Activated T-helper 1 cell treated with Interleukin-2 at 50 U/mL for 16 hours (primary cell): ENCODE results near the gene RBPJL.

Source experiments
- DNase-seq: peaks from one replicate; pipeline ENCODE4 v3.0.0-alpha.2; 2020; ENCODE audit warnings: low read depth

The RBPJL gene

DNA sequence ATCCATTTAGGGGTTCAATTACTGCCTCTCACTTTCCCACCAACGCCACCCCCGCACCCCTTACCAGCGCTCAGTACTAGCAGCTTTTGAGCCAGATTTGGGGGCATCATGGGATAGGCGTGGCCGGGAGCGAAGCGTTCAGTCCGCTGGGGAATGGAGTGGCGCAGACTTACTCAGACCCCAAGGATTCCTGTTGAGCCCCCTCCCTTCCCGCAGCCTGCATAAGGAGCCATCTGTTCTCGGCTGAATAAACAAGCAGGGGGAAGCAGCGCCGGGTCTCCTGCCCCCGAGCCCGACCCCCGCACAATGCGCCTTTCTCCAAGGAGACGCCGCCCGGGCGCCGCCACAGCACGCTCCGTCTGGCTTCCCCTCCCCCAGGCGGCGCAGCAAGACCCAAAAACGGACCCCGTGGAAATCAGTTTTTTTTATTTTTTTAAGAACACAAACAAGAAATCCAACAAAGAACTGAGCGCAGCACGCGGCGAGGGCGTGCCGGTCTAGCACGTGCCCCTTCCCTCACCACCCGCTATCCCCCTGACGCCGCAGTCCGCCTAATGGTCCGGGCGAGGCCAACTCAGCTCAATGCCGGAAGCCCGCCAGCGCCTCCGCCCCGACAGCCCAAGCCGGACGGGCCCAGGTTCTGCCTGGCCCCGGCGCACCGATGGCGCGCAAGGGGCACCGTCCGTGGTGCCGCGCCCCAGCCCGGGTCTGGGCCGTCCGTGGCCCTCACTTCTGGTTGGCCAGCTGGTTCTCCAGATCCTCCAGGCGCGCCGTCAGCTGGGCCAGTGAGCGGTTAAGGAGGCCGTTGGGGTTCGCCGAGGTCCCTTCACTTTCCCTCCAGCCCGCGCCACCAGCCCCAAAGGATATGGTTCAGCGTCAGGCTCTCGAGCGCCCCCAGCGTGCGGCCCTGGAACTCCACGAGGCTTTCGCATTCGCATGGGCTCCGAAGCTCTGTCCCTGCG, 13.3 kb upstream of the RBPJL start:
- peak; percentile 64 for DNase-seq

- no peak for DNase-seq
Observed at GRCh38 chr20:45294003-45294368, 12.7 kb upstream of the RBPJL start.

DNA sequence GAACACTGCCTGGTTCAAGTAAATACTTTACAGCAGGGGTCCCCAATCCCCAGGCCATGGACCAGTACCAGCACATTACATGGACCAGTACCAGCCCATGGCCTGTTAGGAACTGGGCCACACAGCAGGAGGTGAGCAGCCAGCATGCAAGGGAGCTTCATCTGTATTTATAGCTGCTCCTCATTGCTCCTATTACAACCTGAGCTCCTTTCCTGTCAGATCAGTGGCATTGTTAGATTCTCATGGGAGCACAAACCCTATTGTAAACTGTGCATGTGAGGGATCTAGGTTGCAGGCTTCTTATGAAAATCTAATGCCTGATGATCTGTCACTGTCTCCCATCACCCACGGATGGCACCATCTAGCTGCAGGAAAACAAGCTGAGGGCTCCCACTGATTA, 12.0 kb upstream of the RBPJL start:
- no peak for DNase-seq

DNA sequence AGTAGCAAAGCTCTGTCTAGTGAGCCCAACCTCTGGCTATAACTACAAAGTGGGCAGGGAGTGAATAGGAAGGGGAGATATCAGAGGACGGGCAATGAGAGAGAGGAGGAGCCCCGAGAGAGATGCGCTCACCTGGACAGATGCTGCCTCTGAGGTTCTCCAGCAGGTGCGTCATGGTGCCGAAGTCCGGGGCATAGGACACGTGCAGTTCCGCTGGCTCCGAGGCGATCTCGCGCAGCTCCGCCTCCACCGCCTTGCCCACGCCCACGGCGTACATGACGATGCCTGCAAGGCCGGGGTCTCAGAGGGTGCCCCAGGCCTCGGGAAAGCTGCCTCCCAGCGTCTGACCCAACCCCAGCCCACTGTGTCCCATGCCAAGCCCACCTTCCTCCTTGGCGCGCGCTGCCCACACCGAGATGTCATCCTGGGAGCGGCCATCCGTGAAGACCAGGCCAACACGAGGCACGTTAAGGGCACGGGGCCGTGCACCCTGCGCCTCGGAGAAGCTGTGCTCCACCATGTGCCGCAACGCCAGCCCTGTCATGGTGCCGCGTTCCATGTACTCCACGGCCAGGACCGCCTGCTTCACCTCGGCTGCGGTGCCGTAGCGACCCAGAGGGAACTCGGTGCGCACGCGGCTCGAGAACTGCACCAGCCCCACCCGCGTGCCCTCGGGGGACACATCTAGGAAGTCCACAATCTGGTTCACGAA, 8.7 kb upstream of the RBPJL start:
- DNase-seq = no peak

GRCh38 chr20:45299786-45300185, 6.9 kb upstream of the RBPJL start:
- DNase-seq = no peak

GRCh38 chr20:45300961-45301360, 5.7 kb upstream of the RBPJL start:
- no peak for DNase-seq

DNA sequence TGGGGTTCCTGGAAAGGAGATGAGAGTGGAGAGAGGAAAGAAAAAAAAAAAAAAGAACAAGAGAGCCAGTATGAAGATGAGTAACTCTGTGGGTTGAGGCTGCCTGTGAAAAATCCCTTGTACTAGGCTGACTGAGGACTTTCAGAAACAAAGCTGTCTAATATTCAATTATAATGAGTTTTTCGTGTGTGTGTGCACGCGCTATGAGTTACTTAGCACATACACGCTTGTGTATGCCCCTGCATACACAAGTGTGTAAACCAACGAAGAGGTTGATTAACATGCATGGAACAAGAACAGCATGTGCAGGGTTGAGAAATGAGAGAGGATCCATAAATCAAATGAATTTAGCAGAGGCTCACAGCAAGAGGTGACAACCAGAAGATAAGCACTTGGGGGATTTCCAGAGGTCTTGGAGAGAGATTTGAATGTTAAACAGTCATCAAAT, 4.8 kb upstream of the RBPJL start:
- DNase-seq = no peak

DNA sequence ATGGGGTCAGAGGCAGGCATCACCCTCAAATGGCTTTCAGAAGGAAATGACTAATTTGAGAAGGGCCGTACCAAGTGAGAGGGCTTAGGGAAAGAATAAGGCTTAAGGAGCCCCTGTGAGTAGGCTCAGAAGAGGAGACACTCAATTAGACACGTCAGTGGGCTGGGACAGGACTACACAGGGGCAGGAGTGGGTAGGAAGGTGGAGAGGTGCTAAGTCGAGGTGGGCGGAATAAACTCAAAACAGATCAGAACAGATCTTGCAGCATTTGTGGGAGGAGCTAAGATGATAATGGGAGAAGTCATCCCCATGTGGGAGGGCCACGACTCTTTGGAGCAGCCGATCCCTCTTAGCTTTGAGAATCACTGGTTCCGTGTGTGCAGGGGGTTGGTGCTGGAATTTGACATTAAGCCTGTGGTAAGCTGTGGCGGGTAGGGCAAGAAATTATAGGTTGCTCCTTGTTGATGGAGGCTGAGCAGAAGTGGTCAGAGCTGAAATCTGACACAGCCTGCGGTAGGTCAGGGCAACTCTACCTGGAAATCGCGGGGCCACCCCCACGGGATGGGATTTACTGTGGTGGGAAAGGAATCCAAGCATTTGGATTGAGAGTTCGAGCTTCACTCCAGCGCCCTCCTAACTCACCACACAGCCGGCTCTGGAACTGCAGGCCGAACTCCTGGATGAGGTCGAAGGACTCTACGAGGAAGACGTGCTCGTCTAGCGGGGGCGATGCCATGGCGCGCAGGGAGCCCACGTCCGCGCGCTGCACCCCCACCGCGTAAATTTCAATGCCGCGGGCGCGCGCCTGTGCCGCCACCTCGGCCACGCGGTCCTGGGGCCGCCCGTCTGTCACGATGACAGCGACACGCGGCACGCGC, 2.8 kb upstream of the RBPJL start:
- DNase-seq = no peak

DNA sequence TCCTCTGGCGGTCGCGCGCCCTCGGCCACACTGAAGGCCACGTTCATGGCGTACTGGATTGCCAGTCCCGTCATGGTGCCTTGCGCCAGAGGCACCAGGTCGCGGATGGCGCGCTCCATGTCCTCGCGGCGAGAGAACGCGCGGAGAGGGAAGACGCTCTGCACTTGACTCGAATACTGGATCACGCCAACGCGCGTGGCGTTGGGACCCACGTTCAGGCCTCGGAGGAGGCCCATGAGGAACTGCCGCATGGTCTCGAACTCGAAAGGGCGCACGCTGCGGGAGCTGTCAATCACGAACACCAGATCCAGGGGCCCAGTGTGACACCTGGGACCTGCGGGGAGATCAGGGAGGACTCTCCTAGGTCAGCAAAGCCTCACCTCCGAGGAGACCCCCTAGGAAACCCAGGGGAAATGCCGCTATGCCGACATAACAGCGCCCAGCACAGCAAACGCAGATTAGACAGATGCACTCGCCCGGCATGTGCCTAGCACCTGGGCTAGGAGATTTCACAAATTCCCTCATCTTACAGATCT, 2.1 kb upstream of the RBPJL start:
- DNase-seq = no peak

GRCh38 chr20:45305262-45305661, 1.4 kb upstream of the RBPJL start:
- DNase-seq = no peak

- DNase-seq = no peak
Observed at GRCh38 chr20:45307076-45307640, 518 bp downstream of the RBPJL start.

GRCh38 chr20:45308117-45308778, 1.6 kb downstream of the RBPJL start, which contains the start of gene MATN4:
TSS of gene MATN4 (minus strand) at chr20:45308299. CDS start at chr20:45305582, 2,717 bp downstream.
- DNase-seq = no peak

GRCh38 chr20:45309075-45309474, 2.4 kb downstream of the RBPJL start:
- no peak for DNase-seq

- peak; percentile 30 for DNase-seq
Observed at GRCh38 chr20:45311589-45312211, 5.1 kb downstream of the RBPJL start.

- DNase-seq = no peak
Observed at GRCh38 chr20:45312241-45312640, 5.6 kb downstream of the RBPJL start.

DNA sequence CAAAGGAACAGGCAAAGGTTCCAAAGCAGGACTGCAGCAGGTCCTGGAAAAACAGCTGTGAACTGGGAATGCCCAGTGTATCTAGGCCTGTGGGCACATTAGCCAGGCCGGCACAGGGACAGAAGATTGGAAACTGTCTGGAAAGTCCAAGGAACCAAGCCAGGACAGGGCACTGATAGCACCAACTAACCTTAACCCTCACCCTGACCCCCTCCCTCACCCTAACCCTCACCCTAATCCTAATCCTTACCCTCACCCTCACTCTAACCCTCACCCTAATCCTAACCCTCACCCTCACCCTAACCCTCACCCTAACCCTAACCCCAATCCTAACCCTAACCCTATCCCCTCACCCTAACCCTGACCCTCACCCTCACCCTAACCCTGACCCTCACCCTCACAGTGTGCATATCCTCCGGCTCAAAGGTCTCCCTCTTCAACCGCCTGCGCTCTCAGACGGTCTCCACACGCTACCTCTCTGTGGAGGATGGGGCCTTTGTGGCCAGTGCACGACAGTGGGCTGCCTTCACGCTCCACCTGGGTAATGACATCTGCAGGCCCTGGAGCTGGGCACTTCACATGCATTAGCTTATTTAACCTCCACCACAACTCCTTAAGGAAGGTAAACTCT, 6.5 kb downstream of the RBPJL start:
- DNase-seq = no peak

DNA sequence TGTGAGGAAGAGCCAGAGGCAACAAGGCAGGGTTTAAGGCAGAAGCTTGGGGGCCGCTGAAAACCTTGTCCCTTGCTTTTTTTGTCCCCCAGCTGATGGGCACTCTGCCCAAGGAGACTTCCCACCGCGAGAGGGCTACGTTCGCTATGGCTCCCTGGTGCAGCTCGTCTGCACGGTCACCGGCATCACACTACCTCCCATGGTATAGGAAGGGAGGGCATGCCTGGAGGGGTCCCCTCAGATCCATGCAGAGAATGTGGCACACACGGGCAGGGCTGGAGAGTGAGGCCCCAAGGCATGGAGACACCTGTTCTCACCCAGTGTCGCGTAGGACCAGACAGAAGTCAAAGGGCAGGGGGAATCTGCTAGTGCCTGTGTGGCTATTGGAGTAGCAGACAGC, 7.3 kb downstream of the RBPJL start:
- no peak for DNase-seq

DNA sequence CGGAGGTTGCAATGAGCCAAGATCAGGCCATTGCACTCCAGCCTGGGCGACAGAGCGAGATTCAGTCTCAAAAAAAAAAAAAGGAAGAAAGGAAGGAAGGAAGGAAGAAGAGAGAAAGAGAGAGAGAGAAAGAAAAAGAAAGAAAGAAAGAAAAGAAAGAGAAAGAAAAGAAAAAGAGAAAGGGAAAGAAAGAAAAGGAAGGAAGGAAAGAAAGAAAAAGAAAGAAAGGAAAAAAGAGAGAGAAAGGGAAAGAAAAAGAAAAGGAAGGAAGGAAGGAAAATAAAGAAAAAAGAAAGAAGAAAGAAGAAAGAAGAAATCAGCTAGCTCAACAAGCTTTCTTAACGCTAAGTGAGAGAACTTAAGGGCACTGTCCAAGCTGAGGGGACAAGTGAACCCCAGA, 9.0 kb downstream of the RBPJL start:
- DNase-seq = no peak

DNA sequence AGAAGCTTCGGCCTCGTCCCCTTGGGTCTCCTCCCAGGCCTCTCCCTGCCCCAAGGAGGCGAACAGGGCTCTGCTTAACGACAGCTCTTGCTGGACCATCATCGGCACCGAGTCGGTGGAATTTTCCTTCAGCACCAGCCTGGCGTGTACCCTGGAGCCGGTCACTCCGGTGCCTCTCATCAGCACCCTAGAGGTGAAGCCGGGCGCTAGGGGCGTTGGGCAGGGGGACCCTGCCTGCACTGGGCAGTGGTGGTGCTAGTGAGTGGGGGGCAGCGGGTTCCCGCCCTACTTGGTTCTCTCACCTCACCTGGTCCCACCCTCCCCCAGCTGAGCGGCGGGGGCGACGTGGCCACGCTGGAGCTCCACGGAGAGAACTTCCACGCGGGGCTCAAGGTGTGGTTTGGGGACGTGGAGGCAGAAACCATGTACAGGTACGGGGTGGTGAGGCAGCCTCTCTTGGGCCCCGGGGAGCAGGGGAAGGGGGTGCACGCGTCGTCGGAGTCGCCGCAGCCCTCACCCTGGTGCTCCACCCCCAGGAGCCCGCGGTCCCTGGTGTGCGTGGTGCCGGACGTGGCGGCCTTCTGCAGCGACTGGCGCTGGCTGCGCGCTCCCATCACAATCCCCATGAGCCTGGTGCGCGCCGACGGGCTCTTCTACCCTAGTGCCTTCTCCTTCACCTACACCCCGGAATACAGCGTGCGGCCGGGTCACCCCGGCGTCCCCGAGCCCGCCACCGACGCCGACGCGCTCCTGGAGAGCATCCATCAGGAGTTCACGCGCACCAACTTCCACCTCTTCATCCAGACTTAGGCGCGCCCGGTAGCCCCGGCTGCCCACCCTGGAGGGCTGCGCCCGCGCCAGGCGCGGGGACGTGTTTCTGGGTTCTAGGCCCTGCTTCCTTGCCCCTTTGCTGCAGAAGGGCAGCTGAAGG, 9.8 kb downstream of the RBPJL start:
- no peak for DNase-seq
